ENCODE results near the gene ZNF625. TPM values are rescaled to one million over a fixed set of nuclear protein-coding genes. Genes with fewer than 3 reads are reported as not detected.

Gene ZNF625
- total RNA-seq, 1 donor from 2014 or later = 7.3 TPM

- Histone ChIP-seq H3K4me1 (ENCODE audit: control insufficient read depth in 3 of 3, insufficient read depth in 3 of 3, low read length in 3 of 3) (peaks cover 8 to 19% (median 9%) of the 10 kb centered on the region in 3 donors), H3K4me3 (ENCODE audit: low read length in 3 of 3) (peak overlapping the region; percentile 91 to 96 (median 92)), H3K27me3 (ENCODE audit: control insufficient read depth in 3 of 3, insufficient read depth in 3 of 3, low read length in 3 of 3) (peaks cover 0 to 2% (median 0%) of the 10 kb centered on the region in 3 donors), H3K36me3 (ENCODE audit: control insufficient read depth in 3 of 3, insufficient read depth in 3 of 3, low read length in 3 of 3) (peaks cover 0 to 4% (median 4%) of the 10 kb centered on the region in 3 donors), H3K27ac (ENCODE audit: low read depth, low read length) (peak overlapping the region; percentile 97), H3K9ac (ENCODE audit: low read depth in 1 of 3, low read length in 3 of 3) (peak overlapping the region; percentile 97 to 99 (median 97)), H3K9me3 (ENCODE audit: control insufficient read depth in 3 of 3, low read length in 3 of 3) (no peaks in the 10 kb centered on the region)
Observed at GRCh38 chr19:12163826-12164225, 7.3 kb upstream of the ZNF625 start.

DNA sequence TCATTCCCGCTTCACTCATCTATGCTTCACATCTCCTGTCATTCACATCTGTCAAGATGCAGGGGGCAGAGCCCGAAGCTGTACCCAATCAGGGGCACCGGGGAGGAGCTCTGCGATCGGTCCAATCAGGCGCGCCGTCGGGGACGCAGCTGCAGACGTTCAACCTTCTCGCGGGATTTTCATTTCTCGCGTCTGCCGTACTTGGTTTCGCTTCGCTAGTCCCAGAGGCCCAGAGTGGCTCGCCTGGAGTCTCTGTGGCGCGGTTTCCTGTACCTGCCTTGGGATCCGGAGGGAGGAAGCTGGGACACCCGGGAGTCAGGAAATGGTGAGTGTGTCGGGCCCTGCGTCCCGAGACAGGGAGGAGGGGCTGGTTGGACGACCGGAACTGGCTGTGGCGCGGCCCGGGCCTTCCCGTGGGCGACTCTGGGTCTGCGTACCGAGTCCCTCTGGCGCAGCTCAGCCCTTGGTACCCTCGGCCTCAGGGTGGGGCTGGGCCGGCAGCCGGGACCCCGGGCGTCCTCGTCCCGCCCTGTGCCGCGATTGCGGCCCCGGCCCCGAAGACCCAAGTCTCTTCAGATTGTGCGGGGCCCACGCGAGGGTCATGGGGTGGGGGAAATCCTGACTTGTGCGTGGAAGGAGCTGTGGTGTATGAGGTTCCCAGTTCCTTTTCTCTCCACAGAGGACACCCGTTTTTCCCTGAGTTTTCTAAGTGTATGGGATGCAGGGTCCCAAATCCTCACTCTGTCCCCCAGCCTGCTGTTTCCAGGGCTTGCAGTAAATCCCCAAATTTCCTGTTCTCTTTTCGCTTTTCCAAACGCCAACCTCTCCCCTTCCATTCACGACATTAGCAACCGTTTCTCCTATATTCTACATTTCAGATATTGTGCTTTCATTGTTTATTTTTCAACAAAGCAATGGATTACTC is 6.6 kb upstream of the ZNF625 start, which contains the start of gene ZNF136:
Gene ZNF136, plus strand, starts transcription at position 215 of the 925 bp plus-strand sequence. Its CDS starts 108 bp downstream, at position 323.
- peaks cover 0 to 4% (median 4%) of the 10 kb centered on the region in 3 donors for H3K36me3 ChIP-seq (ENCODE audit: control insufficient read depth in 3 of 3, insufficient read depth in 3 of 3, low read length in 3 of 3)
- peak within 1 kb of the TSS; percentile 97 for H3K27ac ChIP-seq (ENCODE audit: low read depth, low read length)
- peaks cover 0 to 2% (median 0%) of the 10 kb centered on the region in 3 donors for H3K27me3 ChIP-seq (ENCODE audit: control insufficient read depth in 3 of 3, insufficient read depth in 3 of 3, low read length in 3 of 3)
- peaks cover 8 to 19% (median 9%) of the 10 kb centered on the region in 3 donors for H3K4me1 ChIP-seq (ENCODE audit: control insufficient read depth in 3 of 3, insufficient read depth in 3 of 3, low read length in 3 of 3)
- H3K4me3 ChIP-seq (ENCODE audit: low read length in 3 of 3) = peak within 1 kb of the TSS; percentile 91 to 96 (median 92)
- H3K9ac ChIP-seq (ENCODE audit: low read depth in 1 of 3, low read length in 3 of 3) = peak within 1 kb of the TSS; percentile 97 to 99 (median 97)
- no peaks in the 10 kb centered on the region for H3K9me3 ChIP-seq (ENCODE audit: control insufficient read depth in 3 of 3, low read length in 3 of 3)

- peak overlapping the region; percentile 91 to 96 (median 92) for H3K4me3 ChIP-seq (ENCODE audit: low read length in 3 of 3)
- H3K9me3 ChIP-seq (ENCODE audit: control insufficient read depth in 3 of 3, low read length in 3 of 3) = no peaks in the 10 kb centered on the region
- peaks cover 0 to 4% (median 4%) of the 10 kb centered on the region in 3 donors for H3K36me3 ChIP-seq (ENCODE audit: control insufficient read depth in 3 of 3, insufficient read depth in 3 of 3, low read length in 3 of 3)
- peaks cover 0 to 2% (median 0%) of the 10 kb centered on the region in 3 donors for H3K27me3 ChIP-seq (ENCODE audit: control insufficient read depth in 3 of 3, insufficient read depth in 3 of 3, low read length in 3 of 3)
- H3K9ac ChIP-seq (ENCODE audit: low read depth in 1 of 3, low read length in 3 of 3) = peak overlapping the region; percentile 97 to 99 (median 97)
- peaks cover 8 to 19% (median 9%) of the 10 kb centered on the region in 3 donors for H3K4me1 ChIP-seq (ENCODE audit: control insufficient read depth in 3 of 3, insufficient read depth in 3 of 3, low read length in 3 of 3)
- H3K27ac ChIP-seq (ENCODE audit: low read depth, low read length) = peak overlapping the region; percentile 97
Observed at GRCh38 chr19:12162513-12162881, 6.0 kb upstream of the ZNF625 start.

- Histone ChIP-seq H3K9me3 (ENCODE audit: control insufficient read depth in 3 of 3, low read length in 3 of 3) (no peaks in the 10 kb centered on the region), H3K27me3 (ENCODE audit: control insufficient read depth in 3 of 3, insufficient read depth in 3 of 3, low read length in 3 of 3) (peaks cover 0 to 13% (median 8%) of the 10 kb centered on the region in 3 donors), H3K9ac (ENCODE audit: low read depth in 1 of 3, low read length in 3 of 3) (no peak overlapping the region), H3K4me1 (ENCODE audit: control insufficient read depth in 3 of 3, insufficient read depth in 3 of 3, low read length in 3 of 3) (peaks cover 13 to 20% (median 13%) of the 10 kb centered on the region in 3 donors), H3K36me3 (ENCODE audit: control insufficient read depth in 3 of 3, insufficient read depth in 3 of 3, low read length in 3 of 3) (peaks cover 0 to 2% (median under 1%) of the 10 kb centered on the region in 3 donors), H3K4me3 (ENCODE audit: low read length in 3 of 3) (no peak overlapping the region), H3K27ac (ENCODE audit: low read depth, low read length) (no peak overlapping the region)
Observed at GRCh38 chr19:12159773-12160414, 3.4 kb upstream of the ZNF625 start.

DNA sequence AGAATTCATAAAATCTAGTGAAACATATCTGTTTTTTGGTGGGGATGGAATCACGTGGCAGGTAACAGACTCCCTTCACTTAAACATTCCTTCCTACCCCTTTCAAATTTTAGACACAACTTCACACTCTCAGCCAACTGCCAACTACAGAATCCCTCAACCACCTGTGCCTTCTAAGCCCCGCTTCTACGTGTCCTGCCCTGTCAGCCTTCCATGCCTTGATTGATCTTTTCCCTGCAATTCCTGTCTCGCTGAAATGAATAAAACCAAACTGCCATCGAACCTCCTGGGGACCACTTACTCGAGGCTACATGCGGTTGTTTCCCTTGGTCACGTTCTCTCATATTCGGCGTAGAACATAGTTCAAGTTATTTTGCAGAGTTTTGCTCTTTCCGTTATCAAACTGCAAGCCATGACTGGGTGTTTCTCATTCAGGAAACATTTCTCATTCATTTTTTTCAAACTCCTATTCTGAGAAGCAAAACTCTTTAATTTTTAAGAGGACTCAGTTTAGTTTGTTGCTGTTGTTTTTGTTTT is 1.1 kb downstream of the ZNF625 start:
- Histone ChIP-seq H3K9me3 (ENCODE audit: control insufficient read depth in 3 of 3, low read length in 3 of 3) (no peaks in the 10 kb centered on the region), H3K4me3 (ENCODE audit: low read length in 3 of 3) (peak overlapping the region; percentile 40 to 84 (median 81)), H3K4me1 (ENCODE audit: control insufficient read depth in 3 of 3, insufficient read depth in 3 of 3, low read length in 3 of 3) (peaks cover 3 to 5% (median 4%) of the 10 kb centered on the region in 3 donors), H3K27me3 (ENCODE audit: control insufficient read depth in 3 of 3, insufficient read depth in 3 of 3, low read length in 3 of 3) (peaks cover 0 to 11% (median 8%) of the 10 kb centered on the region in 3 donors), H3K36me3 (ENCODE audit: control insufficient read depth in 3 of 3, insufficient read depth in 3 of 3, low read length in 3 of 3) (no peaks in the 10 kb centered on the region), H3K27ac (ENCODE audit: low read depth, low read length) (no peak overlapping the region), H3K9ac (ENCODE audit: low read depth in 1 of 3, low read length in 3 of 3) (peak overlapping the region; percentile 57 to 80 (median 65))

DNA sequence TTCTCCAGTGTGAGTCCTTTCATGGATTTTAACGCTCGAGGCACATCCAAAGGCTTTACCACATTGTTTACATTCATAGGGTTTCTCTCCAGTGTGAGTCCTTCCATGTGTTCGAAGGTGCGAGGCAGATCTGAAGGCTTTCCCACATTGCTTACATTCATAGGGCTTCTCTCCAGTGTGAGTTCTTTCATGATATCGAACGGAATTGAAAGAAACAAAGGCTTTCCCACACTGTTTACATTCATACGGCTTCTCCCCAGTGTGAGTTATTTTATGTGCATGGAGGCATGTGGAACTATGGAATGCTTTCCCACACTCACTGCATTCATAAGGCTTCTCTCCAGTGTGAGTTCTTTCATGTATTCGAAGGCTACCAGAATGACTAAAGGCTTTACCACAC is 11.2 kb downstream of the ZNF625 start:
- peaks cover 0 to 2% (median 0%) of the 10 kb centered on the region in 3 donors for H3K9me3 ChIP-seq (ENCODE audit: control insufficient read depth in 3 of 3, low read length in 3 of 3)
- H3K36me3 ChIP-seq (ENCODE audit: control insufficient read depth in 3 of 3, insufficient read depth in 3 of 3, low read length in 3 of 3) = peaks cover 8 to 18% (median 12%) of the 10 kb centered on the region in 3 donors
- H3K9ac ChIP-seq (ENCODE audit: low read depth in 1 of 3, low read length in 3 of 3) = no peak overlapping the region
- H3K27ac ChIP-seq (ENCODE audit: low read depth, low read length) = no peak overlapping the region
- no peak overlapping the region for H3K4me3 ChIP-seq (ENCODE audit: low read length in 3 of 3)
- H3K4me1 ChIP-seq (ENCODE audit: control insufficient read depth in 3 of 3, insufficient read depth in 3 of 3, low read length in 3 of 3) = peaks cover 7 to 10% (median 8%) of the 10 kb centered on the region in 3 donors
- H3K27me3 ChIP-seq (ENCODE audit: control insufficient read depth in 3 of 3, insufficient read depth in 3 of 3, low read length in 3 of 3) = no peaks in the 10 kb centered on the region

DNA sequence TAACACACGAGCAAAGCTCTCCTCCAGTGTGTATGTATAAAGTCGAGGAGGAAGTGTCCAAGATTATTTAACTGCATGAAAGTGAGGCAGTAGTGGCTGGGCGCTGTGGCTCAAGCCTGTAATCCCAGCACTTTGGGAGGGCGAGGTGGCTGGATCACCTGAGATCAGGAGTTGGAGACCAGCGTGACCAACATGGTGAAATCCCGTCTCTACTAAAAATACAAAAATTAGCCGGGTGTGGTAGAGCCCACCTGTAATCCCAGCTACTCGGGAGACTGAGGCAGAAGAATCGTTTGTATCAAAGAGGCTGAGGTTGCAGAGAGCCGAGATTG is 15.2 kb downstream of the ZNF625 start:
- Histone ChIP-seq H3K9ac (ENCODE audit: low read depth in 1 of 3, low read length in 3 of 3) (no peak overlapping the region), H3K4me1 (ENCODE audit: control insufficient read depth in 3 of 3, insufficient read depth in 3 of 3, low read length in 3 of 3) (peaks cover 9 to 17% (median 14%) of the 10 kb centered on the region in 3 donors), H3K36me3 (ENCODE audit: control insufficient read depth in 3 of 3, insufficient read depth in 3 of 3, low read length in 3 of 3) (peaks cover 10 to 20% (median 12%) of the 10 kb centered on the region in 3 donors), H3K9me3 (ENCODE audit: control insufficient read depth in 3 of 3, low read length in 3 of 3) (peaks cover 0 to 2% (median 0%) of the 10 kb centered on the region in 3 donors), H3K4me3 (ENCODE audit: low read length in 3 of 3) (no peak overlapping the region), H3K27me3 (ENCODE audit: control insufficient read depth in 3 of 3, insufficient read depth in 3 of 3, low read length in 3 of 3) (no peaks in the 10 kb centered on the region), H3K27ac (ENCODE audit: low read depth, low read length) (no peak overlapping the region)

GRCh38 chr19:12140545-12141404 is 15.8 kb downstream of the ZNF625 start:
- peaks cover 7 to 16% (median 11%) of the 10 kb centered on the region in 3 donors for H3K36me3 ChIP-seq (ENCODE audit: control insufficient read depth in 3 of 3, insufficient read depth in 3 of 3, low read length in 3 of 3)
- H3K27ac ChIP-seq (ENCODE audit: low read depth, low read length) = no peak overlapping the region
- peaks cover 0 to 2% (median 0%) of the 10 kb centered on the region in 3 donors for H3K9me3 ChIP-seq (ENCODE audit: control insufficient read depth in 3 of 3, low read length in 3 of 3)
- peak overlapping the region in 2 of 3 donors; percentile 70 to 87 for H3K9ac ChIP-seq (ENCODE audit: low read depth in 1 of 3, low read length in 3 of 3)
- peak overlapping the region; percentile 83 to 90 (median 87) for H3K4me3 ChIP-seq (ENCODE audit: low read length in 3 of 3)
- H3K4me1 ChIP-seq (ENCODE audit: control insufficient read depth in 3 of 3, insufficient read depth in 3 of 3, low read length in 3 of 3) = peaks cover 9 to 17% (median 14%) of the 10 kb centered on the region in 3 donors
- H3K27me3 ChIP-seq (ENCODE audit: control insufficient read depth in 3 of 3, insufficient read depth in 3 of 3, low read length in 3 of 3) = no peaks in the 10 kb centered on the region

All from skeletal muscle tissue (tissue), 4 donors.